DOHH2 (cell line): ENCODE results near the gene ZFHX2.

Experiments used
- CTCF ChIP-seq: fragments of 200-600 bp; sonication (generic); IDR thresholded peaks from one replicate; pipeline ENCODE4 v1.5.1; 2014; ENCODE audit warnings: antibody characterized with exemption, mild to moderate bottlenecking, low read depth, low read length; ENCODE audit not compliant: poor library complexity, severe bottlenecking
- EZH2phosphoT487 ChIP-seq: fragments of 200-600 bp; sonication (generic); IDR thresholded peaks from 2 replicates; pipeline ENCODE4 v1.6.1; 2017; ENCODE audit warnings: borderline replicate concordance, mild to moderate bottlenecking, antibody characterized with exemption, low read length, moderate library complexity, mixed read lengths

GRCh38 chr14:23562822-23563472, 11.4 kb upstream of the ZFHX2 start:
- TF ChIP-seq CTCF, result peak; percentile 89
- no peak for TF ChIP-seq EZH2phosphoT487
